ENCODE measurements around the gene RUNX3.

DNA sequence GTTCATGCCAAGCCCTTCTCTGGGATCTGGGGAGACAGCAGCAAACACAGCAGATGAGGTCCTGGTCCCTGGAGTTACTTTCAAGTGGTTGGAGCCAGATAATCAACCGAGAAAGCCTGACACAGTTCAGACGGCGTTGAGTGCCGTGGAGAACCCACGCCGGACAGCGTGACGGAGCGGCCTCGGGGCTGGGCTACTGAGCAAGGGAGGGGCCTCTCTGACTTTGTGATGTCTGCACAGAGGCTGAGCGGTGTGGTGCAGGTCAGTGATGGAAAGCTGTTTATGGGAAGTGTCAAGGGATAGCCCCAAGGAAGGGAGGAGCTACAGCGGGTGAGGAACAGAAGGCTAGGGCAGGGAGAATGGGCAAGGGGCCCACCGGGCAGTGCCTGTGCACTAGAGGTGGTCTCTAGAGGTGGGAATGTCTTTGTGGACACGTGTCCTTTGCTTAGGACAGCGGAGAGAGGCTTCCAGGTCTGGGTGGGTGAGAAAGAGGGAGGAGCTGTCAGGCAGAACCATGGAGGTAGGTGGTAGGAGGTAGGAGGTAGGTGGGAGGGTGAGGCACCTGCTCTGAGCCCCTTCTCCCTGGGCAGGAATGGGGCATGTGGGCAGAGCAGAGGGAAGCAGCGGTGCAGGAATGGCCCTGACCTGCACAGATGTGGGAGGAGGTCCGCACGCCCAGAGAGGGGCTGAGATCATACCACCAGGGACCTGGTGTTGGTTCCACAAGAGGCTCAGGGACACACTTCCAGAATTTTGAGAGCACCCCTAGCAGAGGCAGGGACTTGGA lies 62.8 kb downstream of the RUNX3 start:
- TF ChIP-seq CTCF (IDR thresholded peaks at IDR 0.05; ENCODE audit: extremely low read depth in 1 of 2, insufficient read depth in 1 of 2, low read depth in 1 of 2, low read length in 2 of 2) (no peak), EZH2 (IDR thresholded peaks at IDR 0.05; ENCODE audit: borderline replicate concordance, low read depth, low read length, severe bottlenecking) (no peak), POLR2A (IDR thresholded peaks at IDR 0.05; ENCODE audit: low read depth, low read length) (no peak), POLR2AphosphoS5 (IDR thresholded peaks at IDR 0.05; ENCODE audit: insufficient read depth, low read depth, low read length) (no peak), GATA2 (IDR thresholded peaks at IDR 0.05; ENCODE audit: insufficient read depth, insufficient read length, low read depth, low read length) (no peak), MYC (IDR thresholded peaks at IDR 0.05; ENCODE audit: low read depth, low read length) (no peak), JUN (IDR thresholded peaks at IDR 0.05; ENCODE audit: borderline replicate concordance, insufficient read depth, insufficient read length, low read depth) (no peak)
- TF ChIP-seq, protein P1, sequence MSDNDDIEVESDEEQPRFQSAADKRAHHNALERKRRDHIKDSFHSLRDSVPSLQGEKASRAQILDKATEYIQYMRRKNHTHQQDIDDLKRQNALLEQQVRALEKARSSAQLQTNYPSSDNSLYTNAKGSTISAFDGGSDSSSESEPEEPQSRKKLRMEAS (IDR thresholded peaks at IDR 0.05; ENCODE audit: insufficient read depth, insufficient read length): no peak
